HCT116 (cell line): Measurements from ENCODE around the gene XPO1.

Source experiments
- CEBPB ChIP-seq: IDR thresholded peaks from 2 replicates; pipeline ENCODE4 v1.6.1; 2012; ENCODE audit warnings: low read depth
- JUND ChIP-seq: IDR thresholded peaks from 2 replicates; pipeline ENCODE4 v1.6.1; 2012
- TCF7L2 ChIP-seq: IDR thresholded peaks from 2 replicates; pipeline ENCODE4 v1.7.0; 2011; ENCODE audit warnings: borderline replicate concordance, inconsistent platforms; ENCODE audit not compliant: insufficient read depth, insufficient read length; ENCODE audit errors: extremely low read depth
- TF ChIP-seq, protein P1 (sequence below), 3 experiments: fragments of 200-600 bp in 1 of 3; sonication (generic) in 1 of 3; IDR thresholded peaks in 2 of 3; conservative IDR thresholded peaks in 1 of 3; 2 replicates each; pipeline ENCODE4 v1.5.1; 2012 to 2017; ENCODE audit warnings: low read depth in 2 of 3, low read length in 2 of 3, antibody characterized with exemption in 1 of 3, borderline replicate concordance in 1 of 3, control low read depth in 1 of 3, mild to moderate bottlenecking in 1 of 3, mixed read lengths in 1 of 3, mixed run types in 1 of 3, moderate library complexity in 1 of 3; ENCODE audit not compliant: insufficient read depth in 1 of 3

DNA sequence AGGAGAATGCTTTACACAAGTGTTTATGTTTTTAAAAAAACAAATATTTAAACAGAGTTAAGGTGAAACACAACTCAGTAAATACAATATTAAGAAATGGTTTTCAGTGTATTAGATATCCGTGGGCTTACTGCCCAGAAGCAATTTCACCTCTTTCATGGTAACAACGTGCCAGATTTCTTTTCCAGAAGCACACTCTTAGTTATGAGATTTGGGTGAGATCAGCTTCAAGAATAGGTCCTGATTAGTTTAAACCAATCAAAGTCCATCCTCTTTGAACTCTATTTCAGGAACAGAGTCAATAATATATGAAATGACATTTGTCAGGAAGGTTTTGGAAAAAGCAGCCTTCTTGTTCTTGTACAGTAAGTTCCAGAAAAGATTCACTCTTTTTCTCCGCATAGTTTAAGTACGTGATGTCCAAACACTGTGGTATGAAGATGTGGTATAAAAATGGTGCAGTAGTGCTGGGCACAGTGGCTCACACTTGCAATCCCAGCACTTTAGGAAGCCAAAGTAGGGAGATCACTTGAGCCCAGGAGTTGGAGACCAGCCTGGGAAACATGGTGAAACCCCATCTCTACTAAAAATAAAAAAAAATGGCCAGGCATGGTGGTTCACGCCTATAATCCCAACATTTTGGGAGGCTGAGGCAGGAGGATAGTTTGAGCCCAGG, 81.9 kb downstream of the XPO1 start:
- TF ChIP-seq, protein P1, sequence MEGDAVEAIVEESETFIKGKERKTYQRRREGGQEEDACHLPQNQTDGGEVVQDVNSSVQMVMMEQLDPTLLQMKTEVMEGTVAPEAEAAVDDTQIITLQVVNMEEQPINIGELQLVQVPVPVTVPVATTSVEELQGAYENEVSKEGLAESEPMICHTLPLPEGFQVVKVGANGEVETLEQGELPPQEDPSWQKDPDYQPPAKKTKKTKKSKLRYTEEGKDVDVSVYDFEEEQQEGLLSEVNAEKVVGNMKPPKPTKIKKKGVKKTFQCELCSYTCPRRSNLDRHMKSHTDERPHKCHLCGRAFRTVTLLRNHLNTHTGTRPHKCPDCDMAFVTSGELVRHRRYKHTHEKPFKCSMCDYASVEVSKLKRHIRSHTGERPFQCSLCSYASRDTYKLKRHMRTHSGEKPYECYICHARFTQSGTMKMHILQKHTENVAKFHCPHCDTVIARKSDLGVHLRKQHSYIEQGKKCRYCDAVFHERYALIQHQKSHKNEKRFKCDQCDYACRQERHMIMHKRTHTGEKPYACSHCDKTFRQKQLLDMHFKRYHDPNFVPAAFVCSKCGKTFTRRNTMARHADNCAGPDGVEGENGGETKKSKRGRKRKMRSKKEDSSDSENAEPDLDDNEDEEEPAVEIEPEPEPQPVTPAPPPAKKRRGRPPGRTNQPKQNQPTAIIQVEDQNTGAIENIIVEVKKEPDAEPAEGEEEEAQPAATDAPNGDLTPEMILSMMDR (IDR thresholded peaks at IDR 0.05 in 2 of 3, conservative IDR thresholded peaks at IDR 0.05 in 1 of 3; ENCODE audit: borderline replicate concordance in 1 of 3, insufficient read depth in 1 of 3, low read depth in 2 of 3, low read length in 2 of 3) = no peak
- TF ChIP-seq TCF7L2 (no peak), CEBPB (no peak), JUND (no peak)
